Gastroesophageal sphincter (tissue), 3 donors: ENCODE measurements around the gene RCHY1.

Experiments
- CTCF ChIP-seq, 4 experiments: fragments of 200-600 bp in 2 of 4; fragments of 450-650 bp in 2 of 4; sonication (generic) in 1 of 4; IDR thresholded peaks; one replicate each; pipeline ENCODE4 v1.5.1; 2017 to 2019; ENCODE audit warnings: antibody characterized with exemption in 4 of 4, mild to moderate bottlenecking in 2 of 4, moderate library complexity in 2 of 4
- EP300 ChIP-seq: sonication (generic); formaldehyde crosslinking; IDR thresholded peaks from one replicate; pipeline ENCODE4 v1.6.1; 2017; ENCODE audit warnings: antibody characterized with exemption, mild to moderate bottlenecking
- POLR2A ChIP-seq, 2 donors: fragments of 450-650 bp; IDR thresholded peaks; one replicate each; pipeline ENCODE4 v1.6.1; 2017; ENCODE audit warnings: antibody characterized with exemption in 2 of 2, mild to moderate bottlenecking in 2 of 2, moderate library complexity in 1 of 2
- POLR2AphosphoS5 ChIP-seq: sonication (generic); formaldehyde crosslinking; IDR thresholded peaks from one replicate; pipeline ENCODE4 v1.6.1; 2017; ENCODE audit warnings: antibody characterized with exemption

DNA sequence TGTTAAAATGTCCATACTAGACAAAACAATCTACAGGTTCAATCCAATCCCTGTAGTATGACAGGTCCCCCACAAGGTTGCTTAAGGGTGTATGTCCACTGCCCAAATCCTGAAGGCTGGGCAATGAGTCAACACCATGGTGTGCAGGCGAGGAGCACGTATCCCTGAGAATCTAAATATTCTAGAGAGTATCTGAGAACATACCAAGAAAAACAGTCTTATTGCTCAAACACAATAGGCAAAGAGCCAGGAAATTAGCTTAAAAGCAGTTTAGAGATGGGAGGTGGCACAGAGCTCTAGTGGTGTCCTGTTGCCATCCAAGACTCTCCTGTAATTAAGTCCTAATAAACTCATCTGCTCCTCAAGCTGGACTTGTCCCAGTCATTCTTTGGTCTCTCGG is 37.0 kb downstream of the RCHY1 start:
- TF ChIP-seq CTCF (IDR thresholded peaks at IDR 0.05) (no peak), POLR2A (IDR thresholded peaks at IDR 0.05) (no peak), EP300 (no peak), POLR2AphosphoS5 (no peak)
